ENCODE data around the gene NAA80. TPM values are rescaled to one million over a fixed set of nuclear protein-coding genes. Genes with fewer than 3 reads are reported as not detected.
A peak's percentile ranks its signal among the peaks of the same experiment; 100 is the strongest.

NAA80 gene
- total RNA-seq, 1 donor from 2014 or later, result 10.1 TPM

DNA sequence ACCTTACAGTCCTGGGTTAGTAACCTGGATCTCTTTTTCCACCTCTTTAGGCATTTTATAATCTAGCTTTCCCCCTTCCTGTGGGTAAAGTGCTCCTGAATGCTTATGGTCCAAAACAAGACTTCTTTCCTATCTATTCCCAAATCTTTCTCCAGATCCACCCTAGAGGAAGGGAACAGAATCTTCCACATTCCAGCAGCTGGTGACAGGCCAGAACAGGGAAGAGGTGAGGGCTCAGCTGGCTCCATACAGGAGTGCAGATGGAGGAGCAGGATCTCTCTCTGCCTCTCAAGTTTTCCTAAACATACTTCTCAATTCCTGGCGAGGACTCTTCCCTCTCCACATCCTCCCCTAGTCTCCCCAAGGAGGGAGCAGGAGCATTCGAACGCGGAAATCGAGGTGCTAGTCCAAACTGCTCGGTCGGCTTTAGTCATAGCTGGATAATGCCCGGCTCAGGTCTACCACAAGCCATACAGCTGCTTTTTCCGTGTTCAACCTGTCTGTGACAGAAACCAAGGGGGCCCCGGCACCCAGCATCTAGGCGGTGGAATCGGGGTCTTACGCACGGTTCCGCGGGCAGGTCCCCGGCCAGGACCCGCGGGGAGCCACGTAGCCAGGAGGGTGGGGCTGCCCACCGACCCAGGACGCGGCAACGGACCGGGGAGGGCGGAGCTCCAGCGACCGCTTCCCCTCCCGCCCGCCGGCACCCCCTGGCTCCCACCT is 37.4 kb upstream of the NAA80 start:
- Histone ChIP-seq H3K9ac (peak overlapping the region; percentile 81), H4K20me1 (ENCODE audit: low read depth) (peaks cover 32% of the 10 kb centered on the region), H3K4me2 (peak overlapping the region; percentile 88), H3K36me3 (no peaks in the 10 kb centered on the region), H3K27ac (peak overlapping the region; percentile 70), H3K4me3 (peak overlapping the region; percentile 83), H2AFZ (replicated peaks) (no peak overlapping the region), H3K79me2 (ENCODE audit: low read depth) (peaks cover 40% of the 10 kb centered on the region), H3K27me3 (peaks cover 39% of the 10 kb centered on the region), H3K4me1 (peaks cover 25% of the 10 kb centered on the region), H3F3A (ENCODE audit: low read depth) (peaks cover 23% of the 10 kb centered on the region), H3K9me3 (ENCODE audit: low read depth) (no peaks in the 10 kb centered on the region)
- H3K27me3 Mint-ChIP-seq (ENCODE audit: insufficient read depth, low read depth), result peaks cover 24% of the 10 kb centered on the region
- DNase-seq (ENCODE audit: low spot score), result peak; percentile 37
- peaks cover 36% of the 10 kb centered on the region for H3K4me1 Mint-ChIP-seq
- no peaks in the 10 kb centered on the region for H3K9me3 Mint-ChIP-seq
- peak overlapping the region; percentile 98 for H3K4me3 Mint-ChIP-seq
- TF ChIP-seq EZH2phosphoT487 (IDR thresholded peaks at IDR 0.05) (no peak), EZH2 (IDR thresholded peaks at IDR 0.05) (no peak)
- TF ChIP-seq, protein P1, sequence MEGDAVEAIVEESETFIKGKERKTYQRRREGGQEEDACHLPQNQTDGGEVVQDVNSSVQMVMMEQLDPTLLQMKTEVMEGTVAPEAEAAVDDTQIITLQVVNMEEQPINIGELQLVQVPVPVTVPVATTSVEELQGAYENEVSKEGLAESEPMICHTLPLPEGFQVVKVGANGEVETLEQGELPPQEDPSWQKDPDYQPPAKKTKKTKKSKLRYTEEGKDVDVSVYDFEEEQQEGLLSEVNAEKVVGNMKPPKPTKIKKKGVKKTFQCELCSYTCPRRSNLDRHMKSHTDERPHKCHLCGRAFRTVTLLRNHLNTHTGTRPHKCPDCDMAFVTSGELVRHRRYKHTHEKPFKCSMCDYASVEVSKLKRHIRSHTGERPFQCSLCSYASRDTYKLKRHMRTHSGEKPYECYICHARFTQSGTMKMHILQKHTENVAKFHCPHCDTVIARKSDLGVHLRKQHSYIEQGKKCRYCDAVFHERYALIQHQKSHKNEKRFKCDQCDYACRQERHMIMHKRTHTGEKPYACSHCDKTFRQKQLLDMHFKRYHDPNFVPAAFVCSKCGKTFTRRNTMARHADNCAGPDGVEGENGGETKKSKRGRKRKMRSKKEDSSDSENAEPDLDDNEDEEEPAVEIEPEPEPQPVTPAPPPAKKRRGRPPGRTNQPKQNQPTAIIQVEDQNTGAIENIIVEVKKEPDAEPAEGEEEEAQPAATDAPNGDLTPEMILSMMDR (IDR thresholded peaks at IDR 0.05), result peak; percentile 4
- H3K36me3 Mint-ChIP-seq, result peaks cover 3% of the 10 kb centered on the region
- H3K27ac Mint-ChIP-seq, result peak overlapping the region; percentile 82

DNA sequence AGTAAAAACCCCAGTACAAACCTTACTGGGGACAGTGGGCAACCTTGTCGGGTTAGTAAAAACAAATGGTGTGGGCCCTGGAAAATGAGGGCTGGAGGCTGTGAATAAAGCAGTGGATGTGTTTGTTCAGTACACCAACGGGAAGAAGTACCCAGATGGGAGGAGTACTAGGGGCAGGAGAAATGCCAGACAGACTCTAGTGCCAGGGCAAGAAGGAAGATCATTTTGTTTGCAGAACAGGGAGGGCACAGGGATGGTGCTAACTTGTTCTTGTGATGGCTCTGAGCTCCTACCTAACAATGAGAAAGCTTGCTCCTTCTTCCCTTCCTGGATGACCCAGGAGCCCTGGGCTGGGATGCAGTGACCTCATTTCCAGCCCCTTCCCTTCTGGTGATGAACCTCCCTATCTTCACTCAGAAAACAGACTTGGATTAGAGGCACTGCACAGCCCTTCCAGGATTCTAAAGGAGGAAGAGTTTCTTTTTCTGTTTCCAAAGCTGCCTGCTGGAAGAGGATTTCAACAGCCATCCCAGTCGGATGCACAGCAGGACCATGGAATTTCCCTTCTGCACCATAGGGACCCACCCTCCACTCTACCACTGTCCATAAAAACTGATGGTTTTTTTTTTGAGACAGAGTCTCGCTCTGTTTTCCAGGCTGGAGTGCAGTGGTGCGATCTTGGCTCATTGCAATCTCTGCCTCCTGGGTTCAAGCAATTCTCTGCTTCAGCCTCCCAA is 35.3 kb upstream of the NAA80 start:
- H3K79me2 ChIP-seq (ENCODE audit: low read depth), result peaks cover 40% of the 10 kb centered on the region
- H3K27me3 ChIP-seq, result peaks cover 18% of the 10 kb centered on the region
- Mint-ChIP-seq H3K36me3 (peaks cover 3% of the 10 kb centered on the region), H3K4me1 (peaks cover 31% of the 10 kb centered on the region), H3K27ac (no peak overlapping the region), H3K27me3 (ENCODE audit: insufficient read depth, low read depth) (peaks cover 14% of the 10 kb centered on the region), H3K9me3 (no peaks in the 10 kb centered on the region), H3K4me3 (peak overlapping the region; percentile 31)
- no peak overlapping the region for H2AFZ ChIP-seq (replicated peaks)
- no peaks in the 10 kb centered on the region for H3K9me3 ChIP-seq (ENCODE audit: low read depth)
- H3F3A ChIP-seq (ENCODE audit: low read depth), result peaks cover 28% of the 10 kb centered on the region
- DNase-seq (ENCODE audit: low spot score), result no peak
- peaks cover 15% of the 10 kb centered on the region for H3K4me1 ChIP-seq
- TF ChIP-seq EZH2 (IDR thresholded peaks at IDR 0.05), result no peak
- TF ChIP-seq, protein P1 (IDR thresholded peaks at IDR 0.05), result no peak
- no peak for TF ChIP-seq EZH2phosphoT487 (IDR thresholded peaks at IDR 0.05)
- no peaks in the 10 kb centered on the region for H3K36me3 ChIP-seq
- no peak overlapping the region for H3K4me3 ChIP-seq
- H3K4me2 ChIP-seq, result no peak overlapping the region
- no peak overlapping the region for H3K27ac ChIP-seq
- peak overlapping the region; percentile 37 for H3K9ac ChIP-seq
- H4K20me1 ChIP-seq (ENCODE audit: low read depth), result peaks cover 32% of the 10 kb centered on the region

DNA sequence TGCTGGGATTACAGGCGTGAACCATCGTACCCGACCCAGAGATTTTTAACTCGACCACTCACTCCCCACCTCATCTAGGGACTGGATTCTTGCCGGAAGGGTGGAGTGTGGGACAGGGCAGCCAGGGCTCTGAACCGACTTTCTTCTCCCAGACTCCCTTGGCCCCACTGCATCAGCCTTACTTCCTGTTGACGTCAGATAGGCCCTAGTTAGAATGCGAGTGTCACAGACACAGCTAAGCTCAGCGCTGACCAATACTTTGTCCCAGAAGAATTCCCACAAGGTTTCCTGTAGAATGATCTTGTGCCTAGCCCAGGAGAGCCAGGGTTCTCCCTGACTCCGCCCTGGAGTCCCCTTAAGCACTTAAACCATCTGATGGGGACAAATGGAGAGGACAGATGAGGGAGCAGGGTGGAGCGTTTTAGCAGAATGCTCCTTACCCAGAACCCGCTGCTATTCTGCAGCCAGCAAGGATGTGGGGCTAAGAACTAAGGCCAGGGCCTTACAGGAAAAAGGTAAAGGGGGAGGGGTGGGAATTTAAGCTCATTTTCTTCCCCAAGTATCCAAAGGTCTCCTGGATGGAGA is 34.6 kb upstream of the NAA80 start:
- TF ChIP-seq EZH2phosphoT487 (IDR thresholded peaks at IDR 0.05), result no peak
- TF ChIP-seq, protein P1 (IDR thresholded peaks at IDR 0.05), result no peak
- TF ChIP-seq EZH2 (IDR thresholded peaks at IDR 0.05), result no peak
- no peaks in the 10 kb centered on the region for H3K9me3 Mint-ChIP-seq
- peaks cover 32% of the 10 kb centered on the region for H3F3A ChIP-seq (ENCODE audit: low read depth)
- H4K20me1 ChIP-seq (ENCODE audit: low read depth), result peaks cover 32% of the 10 kb centered on the region
- H2AFZ ChIP-seq (replicated peaks), result no peak overlapping the region
- peaks cover 2% of the 10 kb centered on the region for H3K36me3 Mint-ChIP-seq
- H3K4me2 ChIP-seq, result no peak overlapping the region
- H3K9ac ChIP-seq, result no peak overlapping the region
- peak overlapping the region; percentile 31 for H3K4me3 Mint-ChIP-seq
- H3K36me3 ChIP-seq, result no peaks in the 10 kb centered on the region
- no peaks in the 10 kb centered on the region for H3K9me3 ChIP-seq (ENCODE audit: low read depth)
- H3K79me2 ChIP-seq (ENCODE audit: low read depth), result peaks cover 40% of the 10 kb centered on the region
- H3K27me3 ChIP-seq, result peaks cover 11% of the 10 kb centered on the region
- peak overlapping the region; percentile 33 for H3K27ac Mint-ChIP-seq
- peaks cover 15% of the 10 kb centered on the region for H3K4me1 ChIP-seq
- no peak overlapping the region for H3K4me3 ChIP-seq
- DNase-seq (ENCODE audit: low spot score), result no peak
- H3K27me3 Mint-ChIP-seq (ENCODE audit: insufficient read depth, low read depth), result peaks cover 8% of the 10 kb centered on the region
- no peak overlapping the region for H3K27ac ChIP-seq
- peaks cover 28% of the 10 kb centered on the region for H3K4me1 Mint-ChIP-seq
